Fibroblast of villous mesenchyme (primary cell): ENCODE measurements around the gene RAB40A. TPM values are rescaled to one million over a fixed set of nuclear protein-coding genes. Genes with fewer than 3 reads are reported as not detected.

Experiments
- DNase-seq: peaks from one replicate; pipeline ENCODE4 v3.0.0-alpha.2; 2010; ENCODE audit warnings: low read depth
- H3K4me3 ChIP-seq: 2 replicates; pipeline ENCODE4 v1.5.1; 2011; ENCODE audit warnings: low read depth, mild to moderate bottlenecking, low read length
- total RNA-seq: library from RNA; depleted of rRNA; stranded (reverse); fragments of >200 nt; gene quantifications from 2 replicates; pipeline ENCODE4 v1.2.3, GENCODE V29; 2012
- TF ChIP-seq, protein P1 (sequence below): IDR thresholded peaks from 2 replicates; pipeline ENCODE4 v1.5.1; 2012; ENCODE audit warnings: low read depth, mild to moderate bottlenecking, low read length; ENCODE audit not compliant: insufficient read depth

Gene RAB40A
- total RNA-seq, 1 donor: 0.43 TPM

DNA sequence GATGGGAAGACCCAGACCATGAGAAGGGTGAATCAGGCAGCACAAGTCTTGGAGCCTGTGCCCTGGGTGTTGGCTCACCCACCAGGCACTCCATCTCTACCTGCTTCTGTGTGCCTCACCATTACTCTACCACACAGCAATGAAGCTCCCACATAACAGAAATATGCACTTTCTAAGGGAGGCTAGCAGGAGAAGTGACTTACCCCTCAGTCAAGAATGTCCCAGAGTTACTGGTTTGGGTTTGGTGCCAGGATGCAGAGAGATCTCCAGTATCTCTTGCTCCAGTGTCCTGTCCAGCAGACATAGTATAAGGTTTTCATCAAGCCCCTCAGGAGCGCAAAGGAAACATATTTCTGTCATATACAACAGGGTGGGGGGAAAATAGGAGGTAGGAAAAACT is 11.3 kb upstream of the RAB40A start:
- no peak for DNase-seq
- TF ChIP-seq, protein P1, sequence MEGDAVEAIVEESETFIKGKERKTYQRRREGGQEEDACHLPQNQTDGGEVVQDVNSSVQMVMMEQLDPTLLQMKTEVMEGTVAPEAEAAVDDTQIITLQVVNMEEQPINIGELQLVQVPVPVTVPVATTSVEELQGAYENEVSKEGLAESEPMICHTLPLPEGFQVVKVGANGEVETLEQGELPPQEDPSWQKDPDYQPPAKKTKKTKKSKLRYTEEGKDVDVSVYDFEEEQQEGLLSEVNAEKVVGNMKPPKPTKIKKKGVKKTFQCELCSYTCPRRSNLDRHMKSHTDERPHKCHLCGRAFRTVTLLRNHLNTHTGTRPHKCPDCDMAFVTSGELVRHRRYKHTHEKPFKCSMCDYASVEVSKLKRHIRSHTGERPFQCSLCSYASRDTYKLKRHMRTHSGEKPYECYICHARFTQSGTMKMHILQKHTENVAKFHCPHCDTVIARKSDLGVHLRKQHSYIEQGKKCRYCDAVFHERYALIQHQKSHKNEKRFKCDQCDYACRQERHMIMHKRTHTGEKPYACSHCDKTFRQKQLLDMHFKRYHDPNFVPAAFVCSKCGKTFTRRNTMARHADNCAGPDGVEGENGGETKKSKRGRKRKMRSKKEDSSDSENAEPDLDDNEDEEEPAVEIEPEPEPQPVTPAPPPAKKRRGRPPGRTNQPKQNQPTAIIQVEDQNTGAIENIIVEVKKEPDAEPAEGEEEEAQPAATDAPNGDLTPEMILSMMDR: no peak
- no peak overlapping the region for H3K4me3 ChIP-seq

GRCh38 chrX:103529550-103529949 is 10.3 kb upstream of the RAB40A start:
- no peak overlapping the region for H3K4me3 ChIP-seq
- DNase-seq: no peak
- TF ChIP-seq, protein P1: no peak

GRCh38 chrX:103524747-103525146 is 5.5 kb upstream of the RAB40A start:
- no peak for DNase-seq
- TF ChIP-seq, protein P1: no peak
- H3K4me3 ChIP-seq: no peak overlapping the region

DNA sequence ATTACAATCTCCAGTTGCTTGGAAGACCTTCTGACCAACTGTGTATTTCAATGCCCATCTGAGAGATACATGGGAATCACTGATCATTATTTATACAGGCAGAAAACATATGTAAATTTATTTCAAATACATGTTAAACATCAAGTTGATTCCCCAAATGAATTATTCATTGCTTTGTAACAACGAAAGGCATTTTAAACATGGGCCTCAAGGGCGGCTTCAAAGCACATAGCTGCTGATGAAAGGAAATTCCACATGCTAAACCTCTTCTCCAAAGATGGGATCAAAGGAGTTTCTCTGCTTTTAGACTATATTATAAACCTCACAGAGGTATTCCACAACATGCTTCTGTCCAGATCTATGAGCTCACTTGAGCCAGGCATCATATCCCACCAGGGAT is 4.3 kb upstream of the RAB40A start:
- TF ChIP-seq, protein P1: no peak
- no peak for DNase-seq
- H3K4me3 ChIP-seq: no peak overlapping the region

DNA sequence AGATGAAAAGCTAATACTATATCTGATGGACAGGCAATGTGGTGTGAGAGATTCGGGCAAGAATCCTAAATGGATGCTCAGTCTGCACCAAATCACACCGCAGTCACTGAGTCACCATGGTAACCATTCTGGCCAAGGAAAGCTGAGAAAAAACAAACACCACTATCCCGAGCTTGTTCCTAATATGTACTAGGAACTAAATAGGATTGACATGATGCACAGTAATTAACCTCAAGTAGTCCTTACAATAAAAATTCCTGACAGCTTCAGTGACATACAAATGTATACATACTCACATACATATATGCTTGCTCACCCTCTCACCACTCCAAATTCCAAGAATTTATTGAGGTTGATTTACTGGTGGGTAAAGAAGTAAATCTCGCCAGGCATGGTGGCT is 1.1 kb upstream of the RAB40A start:
- TF ChIP-seq, protein P1: no peak
- H3K4me3 ChIP-seq: no peak overlapping the region
- DNase-seq: peak; percentile 28

DNA sequence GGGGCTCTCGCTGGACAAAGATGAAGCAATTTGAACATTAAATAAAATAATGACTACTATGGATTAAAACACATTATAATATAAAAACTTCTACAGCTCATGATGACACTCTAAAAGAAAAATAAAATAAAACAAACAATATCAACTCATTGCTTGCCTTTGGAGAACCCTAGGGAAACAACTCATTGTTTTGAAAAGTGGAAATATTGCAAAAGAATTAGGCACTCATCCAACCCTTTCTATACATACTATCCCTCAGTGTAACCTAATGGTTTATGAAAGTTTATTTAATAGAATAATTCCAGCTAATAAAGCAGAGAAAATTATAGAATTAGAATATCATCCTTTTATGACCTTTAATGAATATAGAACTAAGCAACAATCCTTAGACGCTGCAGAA is 718 bp downstream of the RAB40A start:
- TF ChIP-seq, protein P1: no peak
- H3K4me3 ChIP-seq: no peak overlapping the region
- DNase-seq: no peak

DNA sequence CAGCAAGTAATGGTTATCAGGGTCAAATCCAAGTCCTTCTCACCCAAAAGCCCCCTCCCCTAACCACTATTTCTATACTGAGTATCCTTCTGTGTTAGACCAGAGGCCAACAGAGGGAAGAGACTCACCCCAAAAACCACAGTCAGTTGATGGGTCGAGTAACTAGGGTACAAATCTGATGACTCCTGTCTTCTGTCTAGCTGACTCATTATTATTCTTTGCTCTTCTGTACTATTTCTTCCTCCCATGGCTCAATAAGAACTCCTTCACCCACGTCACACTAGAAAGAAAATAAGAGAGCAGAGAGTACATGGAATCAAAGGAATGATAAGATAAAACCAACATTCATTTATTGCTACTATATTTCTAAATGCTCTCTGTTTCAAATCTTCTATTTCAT is 2.0 kb downstream of the RAB40A start:
- TF ChIP-seq, protein P1: no peak
- H3K4me3 ChIP-seq: no peak overlapping the region
- DNase-seq: peak; percentile 34
